ENCODE data around the gene ADGRD2.

DNA sequence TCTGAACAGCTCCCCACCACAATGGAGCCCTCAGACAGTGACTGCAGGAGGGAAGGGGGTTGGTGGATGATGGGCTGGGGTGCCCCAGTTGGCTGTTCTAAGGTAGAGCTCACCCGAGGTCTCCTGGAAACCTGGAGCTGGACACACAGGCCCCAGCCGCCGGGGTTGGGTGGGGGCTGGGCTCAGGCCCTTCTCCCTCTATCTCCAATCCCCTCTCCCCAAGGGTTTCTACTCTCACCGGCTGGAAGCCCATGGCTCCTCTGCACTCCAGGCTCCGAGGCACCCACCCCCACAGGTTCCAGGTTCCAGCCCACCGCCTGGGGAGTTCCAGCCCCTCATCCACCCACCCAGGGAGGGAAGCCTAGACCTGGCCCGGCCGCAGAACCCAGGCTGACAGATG is 56.2 kb downstream of the ADGRD2 start:
- TF ChIP-seq, protein P1, sequence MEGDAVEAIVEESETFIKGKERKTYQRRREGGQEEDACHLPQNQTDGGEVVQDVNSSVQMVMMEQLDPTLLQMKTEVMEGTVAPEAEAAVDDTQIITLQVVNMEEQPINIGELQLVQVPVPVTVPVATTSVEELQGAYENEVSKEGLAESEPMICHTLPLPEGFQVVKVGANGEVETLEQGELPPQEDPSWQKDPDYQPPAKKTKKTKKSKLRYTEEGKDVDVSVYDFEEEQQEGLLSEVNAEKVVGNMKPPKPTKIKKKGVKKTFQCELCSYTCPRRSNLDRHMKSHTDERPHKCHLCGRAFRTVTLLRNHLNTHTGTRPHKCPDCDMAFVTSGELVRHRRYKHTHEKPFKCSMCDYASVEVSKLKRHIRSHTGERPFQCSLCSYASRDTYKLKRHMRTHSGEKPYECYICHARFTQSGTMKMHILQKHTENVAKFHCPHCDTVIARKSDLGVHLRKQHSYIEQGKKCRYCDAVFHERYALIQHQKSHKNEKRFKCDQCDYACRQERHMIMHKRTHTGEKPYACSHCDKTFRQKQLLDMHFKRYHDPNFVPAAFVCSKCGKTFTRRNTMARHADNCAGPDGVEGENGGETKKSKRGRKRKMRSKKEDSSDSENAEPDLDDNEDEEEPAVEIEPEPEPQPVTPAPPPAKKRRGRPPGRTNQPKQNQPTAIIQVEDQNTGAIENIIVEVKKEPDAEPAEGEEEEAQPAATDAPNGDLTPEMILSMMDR (IDR thresholded peaks at IDR 0.05): no peak
- no peak for TF ChIP-seq POLR2A (IDR thresholded peaks at IDR 0.05)

Measured in thyroid gland (tissue), 4 donors.